ENCODE results near the gene CACHD1.

CACHD1 gene

DNA sequence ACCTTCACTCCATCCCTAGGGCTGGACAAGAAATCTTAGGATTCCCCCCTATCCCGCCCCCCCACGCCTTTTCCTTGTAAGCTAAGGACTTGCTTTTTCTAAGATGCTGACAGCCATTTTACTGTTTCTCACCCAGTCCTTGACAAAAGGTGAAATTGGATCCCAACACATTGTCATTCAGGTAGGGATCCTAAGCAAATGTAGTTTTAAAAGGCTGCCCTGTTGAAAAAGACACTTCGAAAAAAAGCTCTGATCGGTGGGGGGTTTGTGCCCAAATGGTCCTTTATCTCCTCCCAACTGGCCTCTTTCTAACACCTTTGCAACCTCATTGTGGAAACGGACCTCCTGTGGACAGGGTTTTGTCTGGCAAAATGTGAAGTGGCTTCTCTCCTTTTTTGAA is 2.9 kb downstream of the CACHD1 start:
- no peak for DNase-seq (ENCODE audit: extremely low read depth, low read depth)
- TF ChIP-seq, protein P1, sequence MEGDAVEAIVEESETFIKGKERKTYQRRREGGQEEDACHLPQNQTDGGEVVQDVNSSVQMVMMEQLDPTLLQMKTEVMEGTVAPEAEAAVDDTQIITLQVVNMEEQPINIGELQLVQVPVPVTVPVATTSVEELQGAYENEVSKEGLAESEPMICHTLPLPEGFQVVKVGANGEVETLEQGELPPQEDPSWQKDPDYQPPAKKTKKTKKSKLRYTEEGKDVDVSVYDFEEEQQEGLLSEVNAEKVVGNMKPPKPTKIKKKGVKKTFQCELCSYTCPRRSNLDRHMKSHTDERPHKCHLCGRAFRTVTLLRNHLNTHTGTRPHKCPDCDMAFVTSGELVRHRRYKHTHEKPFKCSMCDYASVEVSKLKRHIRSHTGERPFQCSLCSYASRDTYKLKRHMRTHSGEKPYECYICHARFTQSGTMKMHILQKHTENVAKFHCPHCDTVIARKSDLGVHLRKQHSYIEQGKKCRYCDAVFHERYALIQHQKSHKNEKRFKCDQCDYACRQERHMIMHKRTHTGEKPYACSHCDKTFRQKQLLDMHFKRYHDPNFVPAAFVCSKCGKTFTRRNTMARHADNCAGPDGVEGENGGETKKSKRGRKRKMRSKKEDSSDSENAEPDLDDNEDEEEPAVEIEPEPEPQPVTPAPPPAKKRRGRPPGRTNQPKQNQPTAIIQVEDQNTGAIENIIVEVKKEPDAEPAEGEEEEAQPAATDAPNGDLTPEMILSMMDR (IDR thresholded peaks at IDR 0.05; ENCODE audit: low read depth, low read length) = no peak

DNA sequence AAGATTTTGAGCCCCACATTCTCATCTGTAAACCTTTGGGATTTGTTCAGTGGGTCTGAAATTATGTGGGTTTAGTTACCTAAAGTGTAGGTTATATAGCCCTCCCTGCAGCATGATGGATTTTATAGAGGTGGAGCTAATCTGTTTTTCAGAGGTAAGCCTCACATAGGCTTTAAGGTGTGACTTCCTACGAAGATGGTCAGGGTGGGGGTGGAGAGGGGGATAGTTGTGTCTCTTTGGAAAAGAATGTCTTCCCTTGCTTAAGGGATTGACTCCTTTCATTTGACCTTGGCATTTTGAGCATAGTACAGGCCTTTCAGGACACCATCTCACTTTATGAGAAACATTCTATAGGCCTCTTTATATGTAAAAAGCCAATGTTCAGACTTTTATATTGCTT is 3.4 kb downstream of the CACHD1 start:
- DNase-seq (ENCODE audit: extremely low read depth, low read depth) = no peak
- TF ChIP-seq, protein P1 (IDR thresholded peaks at IDR 0.05; ENCODE audit: low read depth, low read length) = no peak

DNA sequence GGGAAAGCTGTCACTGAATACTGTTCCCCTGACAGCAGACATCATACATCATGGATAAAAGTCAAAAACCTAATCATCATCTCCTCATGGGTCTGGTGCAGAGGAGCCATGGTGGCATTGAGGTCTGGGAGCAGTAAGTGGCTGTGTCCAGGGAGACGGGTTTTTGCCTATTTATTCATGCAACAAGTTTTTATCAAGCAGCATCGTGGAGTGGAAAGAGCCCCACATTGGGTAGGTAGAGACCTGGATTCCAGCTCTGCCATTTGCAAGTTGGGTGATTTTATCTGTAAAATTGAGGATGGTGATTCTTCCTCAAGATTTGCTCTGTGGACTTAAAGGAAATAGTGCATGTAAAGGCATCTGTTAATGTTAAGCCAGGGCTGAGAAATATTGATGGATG is 4.2 kb downstream of the CACHD1 start:
- no peak for DNase-seq (ENCODE audit: extremely low read depth, low read depth)
- TF ChIP-seq, protein P1 (IDR thresholded peaks at IDR 0.05; ENCODE audit: low read depth, low read length) = no peak

DNA sequence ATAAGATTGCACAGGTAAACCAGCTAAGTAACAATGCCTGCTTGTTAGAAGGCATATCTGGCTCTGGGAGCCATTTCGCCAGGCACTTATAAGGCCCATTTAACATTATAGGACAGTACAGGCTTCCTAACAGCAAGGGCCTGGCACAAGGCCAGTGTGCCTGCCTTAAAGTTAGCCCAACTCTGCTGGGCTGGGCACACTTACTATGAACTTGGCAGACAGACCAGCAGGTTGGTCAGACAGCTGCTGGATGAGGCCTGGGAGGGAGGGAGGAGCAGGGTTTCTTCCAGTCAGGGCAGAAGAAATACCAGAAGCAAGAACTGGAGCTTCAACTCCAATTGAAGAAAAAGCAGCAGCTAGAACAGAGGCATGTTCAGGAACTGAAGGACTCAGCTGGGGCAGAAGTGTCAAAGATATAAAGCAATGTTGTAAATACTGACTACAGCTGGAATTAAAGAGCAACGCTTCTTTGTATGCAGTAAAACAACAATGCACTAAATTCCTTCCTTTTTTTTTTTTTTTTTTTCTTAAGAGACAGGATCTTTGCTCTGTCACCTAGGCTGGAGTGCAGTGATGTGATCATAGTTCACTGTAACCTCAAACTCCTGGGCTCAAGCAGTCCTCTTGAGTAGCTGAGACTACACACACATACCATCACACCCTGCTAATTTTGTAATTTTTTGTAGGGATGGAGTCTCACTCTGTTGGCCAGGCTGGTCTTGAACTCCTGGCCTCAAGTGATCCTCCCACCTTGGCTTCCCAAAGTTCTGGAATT is 4.9 kb downstream of the CACHD1 start:
- no peak for DNase-seq (ENCODE audit: extremely low read depth, low read depth)
- TF ChIP-seq, protein P1 (IDR thresholded peaks at IDR 0.05; ENCODE audit: low read depth, low read length) = no peak

DNA sequence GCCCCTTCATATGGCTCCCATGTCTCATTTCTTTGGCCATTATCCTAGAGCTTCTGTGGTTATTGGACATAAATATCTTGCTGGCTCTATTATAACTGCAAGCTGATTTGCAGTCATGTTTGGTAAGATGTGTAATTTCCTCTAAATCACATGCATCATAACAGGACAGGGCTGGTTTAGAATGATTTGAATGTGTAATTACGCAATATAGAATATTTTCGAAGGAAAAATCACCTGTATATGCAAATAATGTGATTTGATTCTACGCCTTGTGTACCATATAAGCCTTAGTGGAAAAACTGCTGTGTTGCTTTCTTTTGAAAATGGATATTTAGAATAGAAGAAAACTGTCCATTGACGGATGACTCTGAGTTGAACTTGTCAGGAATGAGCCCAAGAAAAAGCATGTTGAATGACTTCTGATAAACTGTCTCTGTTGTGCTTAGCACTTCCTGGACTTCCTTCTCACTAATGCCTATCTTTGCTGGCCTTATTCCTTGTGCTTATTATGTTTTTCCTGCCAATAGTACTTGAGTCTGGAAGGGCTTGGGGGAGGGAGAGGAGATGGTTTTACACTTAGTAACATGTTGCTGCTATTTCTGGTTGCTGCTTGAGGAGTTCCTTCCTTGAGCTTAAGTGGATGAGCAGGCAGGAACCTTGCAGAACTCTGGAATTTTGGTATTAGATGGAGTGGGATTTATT is 6.5 kb downstream of the CACHD1 start:
- TF ChIP-seq, protein P1 (IDR thresholded peaks at IDR 0.05; ENCODE audit: low read depth, low read length) = no peak
- DNase-seq (ENCODE audit: extremely low read depth, low read depth) = peak; percentile 44

DNA sequence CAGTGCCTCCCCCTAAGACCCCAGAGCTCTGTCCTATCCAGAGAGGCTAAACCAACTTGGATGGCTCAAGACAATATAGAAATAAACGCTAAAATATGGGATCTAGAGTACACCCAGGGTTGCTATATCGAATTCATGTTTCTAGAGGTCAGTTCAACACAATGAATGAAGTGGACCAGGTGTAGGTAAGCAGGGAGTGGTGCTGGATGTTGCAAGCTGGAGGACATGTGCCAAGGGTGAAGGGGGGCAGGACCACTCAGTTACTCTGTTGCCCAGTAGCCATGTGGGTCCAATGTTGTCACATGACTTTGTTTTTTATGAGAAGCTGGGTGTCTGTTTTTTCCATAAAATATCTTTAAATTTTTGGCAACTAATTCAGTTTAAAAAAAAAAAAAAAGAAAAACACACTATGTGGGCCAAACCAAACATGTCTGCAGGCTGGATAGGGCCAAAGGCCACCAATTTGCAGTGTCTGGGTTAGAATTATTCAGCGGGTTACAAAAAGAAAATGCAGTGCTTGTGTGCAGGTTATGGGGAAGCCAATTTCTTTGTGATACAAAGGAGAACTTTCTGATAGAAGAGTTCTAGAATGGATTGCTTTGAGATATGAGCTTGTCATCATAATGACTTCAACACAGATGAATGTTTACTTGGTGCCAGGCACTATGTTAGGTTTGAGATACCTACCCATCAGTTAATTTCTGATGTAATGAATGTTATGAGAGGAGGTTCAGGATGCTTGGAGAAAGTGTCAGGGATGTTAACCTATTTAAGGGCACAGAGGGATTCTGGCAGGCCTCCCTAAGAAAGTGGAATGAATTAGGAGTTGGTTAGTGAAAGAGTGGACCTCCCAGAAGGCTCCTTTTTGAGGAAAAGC is 8.9 kb downstream of the CACHD1 start:
- TF ChIP-seq, protein P1 (IDR thresholded peaks at IDR 0.05; ENCODE audit: low read depth, low read length) = no peak
- no peak for DNase-seq (ENCODE audit: extremely low read depth, low read depth)

All from AG09319 (cell line).